Parathyroid adenoma (tissue), 2 donors: ENCODE results near the gene DLG2.

Experiments
- H2AFZ ChIP-seq: fragments of 300-600 bp; sonication (generic); one replicate; pipeline ENCODE4 v1.7.0; 2017; ENCODE audit warnings: antibody characterized with exemption, mild to moderate bottlenecking
- H3K27ac ChIP-seq: fragments of 300-600 bp; sonication (generic); one replicate; pipeline ENCODE4 v1.7.0; 2017
- H3K27me3 ChIP-seq: fragments of 300-600 bp; sonication (generic); one replicate; pipeline ENCODE4 v1.7.0; 2017; ENCODE audit warnings: low read length; ENCODE audit not compliant: control insufficient read depth, insufficient read depth
- H3K36me3 ChIP-seq: fragments of 300-600 bp; sonication (generic); one replicate; pipeline ENCODE4 v1.7.0; 2017; ENCODE audit warnings: low read length; ENCODE audit not compliant: control insufficient read depth, insufficient read depth
- H3K4me1 ChIP-seq: fragments of 300-600 bp; sonication (generic); one replicate; pipeline ENCODE4 v1.7.0; 2017; ENCODE audit warnings: control low read depth
- H3K4me2 ChIP-seq: fragments of 300-600 bp; sonication (generic); one replicate; pipeline ENCODE4 v1.7.0; 2017; ENCODE audit warnings: low read length
- H3K4me3 ChIP-seq: fragments of 300-600 bp; sonication (generic); one replicate; pipeline ENCODE4 v1.7.0; 2017; ENCODE audit warnings: low read depth, low read length
- H3K79me2 ChIP-seq: fragments of 300-600 bp; sonication (generic); one replicate; pipeline ENCODE4 v1.7.0; 2017; ENCODE audit warnings: control low read depth
- H3K9ac ChIP-seq: fragments of 300-600 bp; sonication (generic); one replicate; pipeline ENCODE4 v1.7.0; 2017; ENCODE audit warnings: mild to moderate bottlenecking
- H3K9me3 ChIP-seq: fragments of 300-600 bp; sonication (generic); one replicate; pipeline ENCODE4 v1.7.0; 2017; ENCODE audit warnings: low read length; ENCODE audit not compliant: control insufficient read depth
- CTCF ChIP-seq: fragments of 300-600 bp; sonication (generic); IDR thresholded peaks from one replicate; pipeline ENCODE4 v1.7.0; 2017; ENCODE audit warnings: antibody characterized with exemption, mild to moderate bottlenecking
- donor health status: primary hyperparathyroidism.

The DLG2 gene

GRCh38 chr11:84240847-84241246 lies 1386.3 kb downstream of the DLG2 start:
- H3K4me2 ChIP-seq = no peak overlapping the region
- no peak overlapping the region for H3K27ac ChIP-seq
- peaks cover 2% of the 10 kb centered on the region for H3K79me2 ChIP-seq
- H3K4me1 ChIP-seq = peaks cover 4% of the 10 kb centered on the region
- no peak overlapping the region for H2AFZ ChIP-seq
- TF ChIP-seq CTCF = no peak
- H3K27me3 ChIP-seq = no peaks in the 10 kb centered on the region
- no peaks in the 10 kb centered on the region for H3K9me3 ChIP-seq
- H3K4me3 ChIP-seq = no peak overlapping the region
- H3K36me3 ChIP-seq = no peaks in the 10 kb centered on the region
- H3K9ac ChIP-seq = no peak overlapping the region

- Histone ChIP-seq H3K4me3 (no peak overlapping the region), H3K79me2 (no peaks in the 10 kb centered on the region), H2AFZ (no peak overlapping the region), H3K27me3 (no peaks in the 10 kb centered on the region), H3K27ac (no peak overlapping the region), H3K9ac (no peak overlapping the region), H3K9me3 (no peaks in the 10 kb centered on the region), H3K4me1 (peaks cover 26% of the 10 kb centered on the region), H3K4me2 (no peak overlapping the region), H3K36me3 (no peaks in the 10 kb centered on the region)
- no peak for TF ChIP-seq CTCF
Observed at GRCh38 chr11:84236436-84236835, 1390.7 kb downstream of the DLG2 start.

GRCh38 chr11:84234462-84235202 lies 1392.5 kb downstream of the DLG2 start:
- peaks cover 29% of the 10 kb centered on the region for H3K4me1 ChIP-seq
- H3K9ac ChIP-seq = no peak overlapping the region
- H3K79me2 ChIP-seq = no peaks in the 10 kb centered on the region
- H3K4me3 ChIP-seq = no peak overlapping the region
- H3K27me3 ChIP-seq = no peaks in the 10 kb centered on the region
- no peak overlapping the region for H3K4me2 ChIP-seq
- H3K9me3 ChIP-seq = no peaks in the 10 kb centered on the region
- TF ChIP-seq CTCF = no peak
- H3K27ac ChIP-seq = peak overlapping the region; percentile 39
- H3K36me3 ChIP-seq = no peaks in the 10 kb centered on the region
- H2AFZ ChIP-seq = no peak overlapping the region

- Histone ChIP-seq H2AFZ (no peak overlapping the region), H3K27me3 (no peaks in the 10 kb centered on the region), H3K9ac (no peak overlapping the region)
Observed at GRCh38 chr11:84234011-84234410, 1393.1 kb downstream of the DLG2 start.

More at GRCh38 chr11:84234011-84234410, 1393.1 kb downstream of the DLG2 start:
- Histone ChIP-seq H3K36me3 (no peaks in the 10 kb centered on the region), H3K27ac (peak overlapping the region; percentile 73), H3K9me3 (no peaks in the 10 kb centered on the region), H3K4me1 (peaks cover 31% of the 10 kb centered on the region), H3K4me2 (no peak overlapping the region), H3K4me3 (no peak overlapping the region), H3K79me2 (no peaks in the 10 kb centered on the region)
- no peak for TF ChIP-seq CTCF
